ENCODE results near the gene HMOX1.

Gene HMOX1, protein sequence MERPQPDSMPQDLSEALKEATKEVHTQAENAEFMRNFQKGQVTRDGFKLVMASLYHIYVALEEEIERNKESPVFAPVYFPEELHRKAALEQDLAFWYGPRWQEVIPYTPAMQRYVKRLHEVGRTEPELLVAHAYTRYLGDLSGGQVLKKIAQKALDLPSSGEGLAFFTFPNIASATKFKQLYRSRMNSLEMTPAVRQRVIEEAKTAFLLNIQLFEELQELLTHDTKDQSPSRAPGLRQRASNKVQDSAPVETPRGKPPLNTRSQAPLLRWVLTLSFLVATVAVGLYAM

DNA sequence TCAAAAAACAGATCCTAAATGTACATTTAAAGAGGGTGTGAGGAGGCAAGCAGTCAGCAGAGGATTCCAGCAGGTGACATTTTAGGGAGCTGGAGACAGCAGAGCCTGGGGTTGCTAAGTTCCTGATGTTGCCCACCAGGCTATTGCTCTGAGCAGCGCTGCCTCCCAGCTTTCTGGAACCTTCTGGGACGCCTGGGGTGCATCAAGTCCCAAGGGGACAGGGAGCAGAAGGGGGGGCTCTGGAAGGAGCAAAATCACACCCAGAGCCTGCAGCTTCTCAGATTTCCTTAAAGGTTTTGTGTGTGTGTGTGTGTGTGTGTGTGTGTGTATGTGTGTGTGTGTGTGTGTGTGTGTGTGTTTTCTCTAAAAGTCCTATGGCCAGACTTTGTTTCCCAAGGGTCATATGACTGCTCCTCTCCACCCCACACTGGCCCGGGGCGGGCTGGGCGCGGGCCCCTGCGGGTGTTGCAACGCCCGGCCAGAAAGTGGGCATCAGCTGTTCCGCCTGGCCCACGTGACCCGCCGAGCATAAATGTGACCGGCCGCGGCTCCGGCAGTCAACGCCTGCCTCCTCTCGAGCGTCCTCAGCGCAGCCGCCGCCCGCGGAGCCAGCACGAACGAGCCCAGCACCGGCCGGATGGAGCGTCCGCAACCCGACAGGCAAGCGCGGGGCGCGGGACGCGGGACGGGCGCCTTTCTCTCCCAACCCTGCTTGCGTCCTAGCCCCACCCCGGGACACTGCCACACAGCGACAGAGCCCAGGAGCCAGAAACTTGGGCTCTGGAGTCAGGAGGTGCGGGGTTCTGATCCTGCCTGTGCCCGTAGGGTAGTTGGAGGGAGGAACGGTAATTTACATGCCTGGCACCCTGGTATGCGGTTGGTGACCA lies at the start of gene HMOX1:
Gene HMOX1, plus strand, starts transcription at position 560 of the 887 bp plus-strand sequence. Its CDS starts 78 bp downstream, at position 638.
- peak; percentile 42 for DNase-seq

DNA sequence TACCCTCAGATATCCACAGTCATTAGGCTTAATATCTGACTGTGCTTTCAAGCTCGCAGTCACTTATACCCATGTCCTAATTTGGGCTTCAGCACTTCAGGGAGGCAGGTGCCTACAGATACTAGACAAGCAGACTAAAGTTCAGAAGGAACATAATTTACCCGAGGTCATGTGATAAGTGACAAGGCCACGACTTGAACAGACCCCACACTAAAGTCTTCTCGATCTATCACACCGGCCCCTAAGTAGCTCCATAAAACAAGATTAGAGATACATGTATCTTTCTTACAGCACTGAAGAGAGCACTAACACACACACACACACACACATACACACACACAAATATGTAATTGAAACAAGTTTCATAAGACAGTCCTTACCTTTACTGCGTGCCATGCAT lies 48.6 kb upstream of the HMOX1 start:
- no peak for DNase-seq

DNA sequence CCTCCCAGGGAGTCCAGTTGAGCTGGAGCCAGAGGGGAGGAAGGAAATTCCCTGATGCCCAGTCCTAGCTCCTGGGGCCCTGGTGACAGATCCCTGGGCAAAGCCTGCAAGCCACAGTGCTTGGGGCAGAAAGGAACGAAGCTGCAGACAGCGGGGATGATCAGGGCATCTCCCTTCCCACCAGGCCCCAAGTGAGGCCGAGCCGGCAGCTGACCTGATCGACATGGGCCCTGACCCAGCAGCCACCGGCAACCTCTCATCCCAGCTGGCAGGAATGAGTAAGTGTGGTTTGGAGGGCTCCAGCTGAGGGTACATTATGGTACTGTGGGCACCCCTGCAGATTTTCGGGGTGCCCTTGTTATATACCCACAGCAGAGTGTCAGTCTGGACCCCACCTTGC lies 47.7 kb upstream of the HMOX1 start:
- no peak for DNase-seq

DNA sequence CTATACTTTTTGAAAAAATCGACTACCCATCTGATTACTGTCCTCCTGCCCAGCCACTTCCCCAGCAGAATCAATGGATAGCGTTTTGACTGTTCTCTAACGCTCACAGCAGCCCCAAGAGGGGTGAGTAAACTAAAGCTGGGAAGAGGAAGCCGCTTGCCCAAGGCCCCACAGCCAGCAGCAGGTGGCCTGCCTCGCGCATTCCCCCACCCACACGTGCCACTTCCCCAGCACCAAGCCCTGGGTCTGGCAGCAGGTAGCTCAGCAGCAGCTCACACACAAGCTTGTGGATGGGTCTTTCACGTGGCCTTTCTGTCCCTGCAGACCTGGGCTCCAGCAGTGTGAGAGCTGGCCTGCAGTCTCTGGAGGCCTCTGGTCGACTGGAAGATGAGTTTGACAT lies 46.9 kb upstream of the HMOX1 start:
- no peak for DNase-seq

DNA sequence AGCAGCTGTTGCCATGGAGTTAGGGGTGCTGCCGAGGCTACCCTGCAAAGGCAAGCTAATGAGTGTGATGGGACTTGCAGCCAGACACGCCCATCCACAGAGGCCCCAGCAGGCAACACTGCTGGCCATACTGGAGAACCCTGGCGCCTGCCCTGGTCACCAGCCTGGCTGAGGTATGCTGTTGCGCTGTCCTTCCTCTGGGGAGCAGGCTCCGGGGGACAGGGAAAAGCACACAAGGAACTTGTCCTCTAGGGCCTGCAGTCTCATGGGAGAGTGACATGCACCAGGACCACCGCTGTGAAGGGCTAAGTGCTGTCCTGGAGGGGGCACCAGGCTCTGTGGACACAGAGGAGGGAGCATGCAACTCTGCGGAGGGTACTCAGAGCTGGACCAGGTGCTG lies 45.4 kb upstream of the HMOX1 start:
- no peak for DNase-seq

DNA sequence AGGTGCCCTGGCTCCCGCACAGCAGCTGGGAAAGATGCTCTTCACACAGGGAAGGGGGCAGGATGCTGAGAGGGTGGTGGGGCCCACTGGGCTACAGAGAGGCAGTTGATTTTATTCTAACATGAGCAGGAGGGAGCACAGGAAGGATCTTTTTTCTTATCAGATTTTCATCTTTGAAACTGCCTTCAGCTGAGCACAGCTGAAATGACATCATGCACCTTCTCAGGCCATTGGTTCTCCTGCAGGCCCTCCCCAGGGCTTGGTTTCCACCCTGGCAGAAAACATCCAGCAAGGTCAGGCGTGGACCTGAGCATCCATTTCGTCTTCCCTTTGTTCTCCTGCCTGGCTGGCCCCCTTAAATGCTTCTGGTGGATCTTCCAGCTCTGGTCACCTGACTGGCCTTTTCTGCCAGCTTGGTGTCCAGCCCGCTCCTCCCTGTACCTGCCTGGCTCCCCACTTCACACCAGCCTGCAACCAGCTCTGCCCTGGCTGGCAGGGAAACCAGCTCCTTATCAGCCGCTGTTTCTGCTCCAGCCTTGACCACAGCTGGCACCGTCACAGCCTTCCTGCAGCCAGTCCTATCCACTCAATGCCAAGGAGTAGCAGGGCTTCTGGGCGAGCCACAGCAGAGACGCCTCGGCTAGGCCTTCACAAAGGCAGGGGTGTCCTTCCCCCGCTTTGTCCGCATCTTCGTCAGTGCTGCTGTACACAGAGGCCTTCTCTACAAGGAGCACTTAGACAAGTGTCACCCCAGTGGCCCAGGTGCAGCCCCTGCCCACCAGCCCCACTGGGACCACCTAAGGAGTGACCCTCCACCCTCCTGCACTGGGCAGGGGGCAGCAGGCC lies 44.7 kb upstream of the HMOX1 start:
- DNase-seq, result no peak

DNA sequence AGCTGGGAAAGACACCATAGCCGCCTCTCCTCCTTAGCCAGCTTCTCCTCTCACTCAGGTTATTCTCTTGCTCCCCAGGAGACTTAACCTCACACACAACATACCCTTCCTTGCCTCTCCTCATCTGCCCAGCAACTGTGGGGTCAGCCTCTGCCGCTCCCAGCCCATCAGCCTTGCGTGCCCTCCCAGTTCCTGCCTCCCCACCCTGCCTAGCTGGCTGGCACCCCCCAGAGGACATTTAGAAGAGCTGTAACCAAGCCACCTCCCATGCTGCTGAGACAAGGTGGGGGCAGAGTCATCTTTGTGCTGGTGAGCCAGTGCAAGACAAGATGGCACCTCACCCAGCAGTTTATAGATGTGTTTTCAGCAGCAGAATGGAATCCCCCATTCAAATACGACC lies 43.0 kb upstream of the HMOX1 start:
- no peak for DNase-seq

DNA sequence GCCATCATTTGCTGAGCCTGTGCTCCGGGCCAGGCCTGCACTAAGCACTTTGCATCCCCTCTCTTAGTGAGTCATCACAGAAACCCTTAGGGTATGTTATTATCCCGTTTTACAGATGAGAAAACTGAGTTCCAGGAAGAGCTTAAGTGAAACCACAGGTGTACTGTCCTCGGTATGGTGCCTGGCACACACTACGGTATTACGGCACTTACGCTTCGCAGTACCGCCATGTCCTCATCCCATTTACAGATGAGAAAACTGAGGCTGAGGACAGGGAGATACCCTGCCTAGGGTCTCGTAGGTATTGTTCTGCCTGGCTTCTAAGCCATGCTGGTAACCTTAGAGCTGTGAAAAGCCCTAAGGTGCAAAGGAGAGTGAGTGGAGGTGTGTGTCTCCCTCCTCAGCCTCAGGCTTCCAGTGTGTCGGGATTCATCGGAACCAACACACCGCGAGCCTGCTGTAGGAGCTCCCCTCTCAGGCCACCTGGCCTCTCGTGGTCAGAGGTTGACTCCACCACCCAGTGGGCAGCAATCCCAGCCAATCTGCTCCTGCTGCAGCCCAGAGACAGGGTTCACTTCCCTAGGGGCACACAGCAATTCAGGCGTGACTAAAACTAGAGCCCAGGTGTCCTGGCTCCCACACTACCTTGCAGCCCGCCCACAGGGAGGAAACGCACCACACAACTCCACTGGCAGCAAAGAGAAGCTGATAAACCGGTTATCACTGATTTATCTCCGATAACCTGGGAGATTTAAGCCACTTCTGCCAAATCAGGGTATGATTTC lies 39.6 kb upstream of the HMOX1 start:
- no peak for DNase-seq

DNA sequence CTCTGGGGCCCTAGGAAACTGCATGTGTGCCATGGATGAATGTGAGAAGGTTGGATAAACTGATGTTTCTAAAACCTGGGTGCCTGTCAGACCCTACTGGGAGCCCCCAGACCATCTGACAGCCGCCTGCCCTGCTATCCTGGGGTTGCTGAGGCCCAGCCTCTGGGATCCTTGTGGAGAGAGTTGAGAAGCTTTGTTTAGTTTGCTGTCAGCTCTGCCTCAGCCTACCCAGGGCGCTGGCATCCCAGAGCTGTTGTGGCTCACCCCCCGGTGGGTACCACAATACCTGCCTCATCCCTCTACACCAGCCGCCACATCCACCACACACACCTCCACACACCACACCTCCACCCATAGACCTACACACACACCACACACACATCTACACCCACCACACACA lies 38.5 kb upstream of the HMOX1 start:
- no peak for DNase-seq

DNA sequence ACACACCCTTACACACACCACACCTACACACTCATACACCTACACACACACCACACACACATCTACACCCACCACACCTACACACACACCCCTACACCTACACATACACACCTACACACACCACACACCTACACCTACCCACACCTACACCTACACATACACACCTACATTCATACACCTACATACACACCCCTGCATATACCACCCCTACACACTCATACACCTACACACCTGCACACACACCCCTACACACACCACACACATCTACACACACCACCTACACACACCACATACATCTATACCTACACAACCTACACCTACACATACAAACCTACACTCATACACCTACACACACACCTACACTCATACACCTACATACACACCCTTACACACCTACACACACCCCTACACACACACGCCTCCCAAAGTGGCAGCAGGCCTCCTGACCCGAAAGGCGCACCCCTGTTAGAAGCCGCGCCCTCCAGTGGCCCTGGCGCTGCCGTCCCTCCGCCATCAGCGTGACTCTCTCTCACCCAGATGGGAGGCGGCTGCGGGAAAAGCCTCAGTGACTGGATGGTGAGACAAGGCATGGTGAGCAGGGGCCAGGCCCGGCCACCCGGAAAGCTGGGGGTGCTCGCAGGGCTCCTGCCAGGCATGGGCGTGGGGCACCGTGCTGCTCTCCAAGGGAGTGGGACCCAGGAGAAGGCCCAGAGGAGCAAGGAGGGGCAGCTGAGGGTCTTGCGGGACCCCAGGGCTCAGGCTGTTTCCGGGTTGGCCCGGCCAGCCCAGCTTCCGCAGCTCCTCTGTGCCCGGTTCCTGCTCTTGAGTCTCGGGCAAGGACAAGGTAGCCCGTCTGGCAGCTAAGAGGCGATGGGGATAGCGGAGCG lies 37.0 kb upstream of the HMOX1 start:
- no peak for DNase-seq

DNA sequence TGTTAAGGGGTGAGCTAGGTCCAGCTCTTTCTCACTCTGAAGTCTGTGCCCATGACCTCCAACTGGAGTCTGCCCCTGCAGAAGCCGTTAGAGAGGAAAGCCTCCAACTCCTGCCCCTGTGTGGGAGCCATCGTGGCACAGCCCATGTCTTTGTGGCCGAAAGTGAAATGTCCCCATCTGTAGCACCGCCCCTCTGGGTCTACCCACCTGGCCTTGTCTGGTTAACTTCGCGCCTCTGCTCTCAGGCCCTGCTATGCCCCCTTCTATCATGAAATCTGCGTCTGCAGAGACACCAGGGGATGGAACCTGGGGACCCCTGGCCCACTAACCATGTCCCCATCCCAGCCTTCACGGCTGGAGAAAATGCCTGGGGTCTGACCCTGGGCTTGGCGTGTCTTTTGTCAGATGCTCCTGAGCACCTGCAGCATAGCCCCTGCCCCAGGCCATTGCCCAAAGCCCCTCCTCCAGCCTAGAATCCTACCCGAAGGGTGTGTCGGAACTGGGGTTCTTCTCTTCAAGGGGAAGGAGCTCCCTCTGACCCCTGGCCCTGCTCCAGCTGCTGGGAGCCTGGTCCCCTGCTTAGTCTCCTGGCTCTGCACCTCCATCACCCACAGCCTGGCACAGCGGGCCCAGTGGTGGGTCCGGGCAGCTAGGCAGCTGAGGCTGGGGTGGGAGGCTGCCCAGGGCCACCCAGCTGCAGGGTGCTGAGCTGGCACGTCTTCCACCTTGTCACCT lies 35.8 kb upstream of the HMOX1 start:
- DNase-seq, result no peak

DNA sequence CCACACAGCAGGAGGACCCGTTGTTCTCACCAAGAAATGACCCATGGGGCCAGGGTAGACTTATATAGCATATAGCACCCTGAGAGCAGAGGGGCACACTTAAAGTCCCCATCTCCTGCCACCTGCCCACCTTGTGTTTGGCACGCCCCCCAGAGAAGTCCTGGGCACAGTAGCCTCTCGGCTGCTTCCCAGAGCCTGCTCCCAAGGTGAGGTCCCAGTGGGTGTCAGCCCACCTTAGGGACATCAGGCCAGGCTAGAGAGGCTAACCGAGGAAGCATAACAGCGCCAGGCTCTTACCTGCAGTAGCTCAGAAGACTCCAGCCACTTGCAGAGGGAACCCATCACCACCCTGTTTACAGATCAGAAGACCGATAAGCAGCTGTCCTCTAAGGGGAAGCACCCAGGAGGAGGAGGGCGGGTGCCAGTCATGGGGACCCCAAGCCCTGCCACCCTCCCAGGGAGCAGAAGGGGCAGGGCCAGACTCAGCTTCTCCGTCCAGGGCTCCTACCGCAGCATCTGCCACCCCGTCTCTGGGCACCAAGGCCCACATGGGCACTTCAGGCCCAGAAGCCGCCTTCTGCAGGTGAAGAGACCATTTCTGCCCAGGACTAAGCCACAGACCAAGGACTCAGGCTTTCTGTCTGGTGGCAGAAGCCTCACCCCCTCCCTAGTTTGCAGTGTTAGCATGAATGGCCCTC lies 34.9 kb upstream of the HMOX1 start:
- DNase-seq, result no peak

DNA sequence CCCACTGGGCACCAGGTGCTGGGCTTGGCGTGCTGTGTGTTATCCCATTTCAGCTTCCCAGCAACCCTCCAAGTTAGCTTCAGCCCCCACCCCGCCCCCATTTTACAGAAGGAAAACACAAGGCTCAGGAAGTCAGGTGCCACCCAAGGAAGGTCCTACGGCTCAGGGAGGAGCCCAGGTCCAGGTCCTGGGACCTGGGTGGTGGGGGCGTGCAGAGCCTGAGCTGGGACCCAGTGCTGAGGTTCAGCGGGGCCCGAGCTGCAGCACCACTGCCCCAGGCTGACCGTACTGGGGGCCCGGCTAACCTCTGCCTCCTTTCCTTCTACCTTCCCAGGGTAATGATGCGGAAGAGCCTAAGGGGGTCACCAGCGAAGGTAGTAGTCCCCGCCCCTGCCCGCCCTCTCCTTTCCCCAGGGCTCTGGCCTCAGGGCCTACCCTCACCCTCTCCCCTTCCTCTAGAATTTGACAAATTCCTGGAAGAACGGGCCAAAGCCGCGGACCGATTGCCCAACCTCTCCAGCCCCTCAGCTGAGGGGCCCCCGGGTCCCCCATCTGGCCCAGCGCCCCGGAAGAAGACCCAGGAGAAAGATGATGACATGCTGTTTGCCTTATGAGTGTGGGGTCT lies 34.2 kb upstream of the HMOX1 start:
- DNase-seq, result no peak

DNA sequence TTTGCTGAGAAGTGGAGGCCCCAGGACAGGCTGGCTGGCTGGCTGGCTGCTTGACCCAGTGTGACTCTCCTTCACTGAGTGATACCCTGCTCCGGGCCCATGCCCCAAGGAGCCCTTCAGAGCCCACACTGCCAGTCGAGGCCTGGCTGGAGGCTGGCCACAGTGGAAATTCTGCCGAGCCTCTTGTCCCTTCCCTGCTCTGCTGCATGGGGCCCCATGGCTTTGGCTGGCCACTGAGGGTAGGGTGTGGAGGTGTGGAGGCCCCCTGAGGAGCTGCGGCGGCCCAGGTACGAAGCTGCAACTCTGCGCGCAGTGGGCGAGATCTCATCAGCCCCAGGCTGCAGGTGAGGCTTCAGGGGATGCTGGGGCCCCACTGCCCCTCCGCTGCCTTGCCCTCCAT lies 33.4 kb upstream of the HMOX1 start:
- no peak for DNase-seq

DNA sequence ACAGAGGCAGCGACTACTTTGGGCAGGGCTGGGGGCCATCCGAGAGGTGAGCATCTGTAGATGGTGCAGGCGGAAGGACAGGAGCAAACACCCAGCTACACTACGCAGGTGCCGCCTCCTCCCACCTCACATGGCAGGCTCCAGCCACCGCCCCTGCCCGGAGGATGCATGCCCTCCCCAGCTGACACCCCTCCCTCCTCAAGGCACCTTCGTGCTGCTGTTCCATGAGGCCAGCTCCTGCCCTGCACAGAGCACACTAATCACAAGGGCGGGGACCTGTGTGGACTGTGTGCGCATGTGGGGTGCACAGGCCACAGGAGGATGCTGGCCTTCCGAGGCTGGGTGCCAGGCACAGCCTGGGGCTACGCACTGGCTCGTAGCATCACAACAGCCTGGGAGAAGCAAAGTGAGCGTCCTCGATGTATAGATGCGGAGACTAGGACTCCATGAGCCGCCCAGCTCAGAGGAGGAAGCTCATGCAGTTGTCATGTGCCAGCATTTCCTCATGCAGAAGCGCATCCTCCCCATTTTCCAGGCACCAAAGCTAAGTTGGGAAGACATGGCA lies 32.8 kb upstream of the HMOX1 start:
- DNase-seq, result no peak

DNA sequence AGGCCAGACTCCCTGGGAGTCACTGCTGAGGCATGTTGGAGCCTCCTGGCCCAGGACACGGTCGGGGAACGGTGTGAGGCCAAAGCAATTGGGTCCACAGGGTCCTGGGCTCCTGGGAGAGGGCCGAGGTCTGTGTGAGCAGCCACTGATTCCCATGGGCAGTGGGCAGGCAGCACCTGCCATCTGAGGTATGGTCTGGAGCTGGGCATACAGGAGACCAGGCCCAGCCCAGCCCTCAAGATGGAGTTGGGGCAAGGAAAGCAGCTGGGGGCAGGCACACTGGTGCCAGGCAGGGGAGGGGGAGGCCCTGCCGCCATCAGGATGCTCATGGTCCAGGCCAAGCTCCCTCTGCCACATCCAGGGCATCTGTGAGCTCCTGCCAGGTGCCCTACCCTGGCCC lies 32.2 kb upstream of the HMOX1 start:
- no peak for DNase-seq

DNA sequence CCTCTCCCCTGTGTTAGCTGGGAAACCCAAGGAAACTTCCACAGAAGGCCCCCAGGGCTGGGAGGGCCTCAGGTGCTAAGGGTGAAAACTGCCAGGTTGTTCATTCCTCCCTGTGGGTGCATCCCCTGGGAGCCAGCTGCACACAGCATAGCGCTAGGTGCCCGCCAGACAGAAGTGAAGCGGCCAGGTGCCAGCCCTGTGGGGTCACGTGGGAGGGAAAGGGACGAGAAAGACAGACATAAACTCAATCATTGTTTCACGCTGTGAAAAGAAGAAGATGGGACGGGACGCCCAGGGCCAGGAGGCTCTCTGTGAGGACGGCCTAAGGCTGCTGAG lies 31.6 kb upstream of the HMOX1 start:
- DNase-seq, result peak; percentile 77

DNA sequence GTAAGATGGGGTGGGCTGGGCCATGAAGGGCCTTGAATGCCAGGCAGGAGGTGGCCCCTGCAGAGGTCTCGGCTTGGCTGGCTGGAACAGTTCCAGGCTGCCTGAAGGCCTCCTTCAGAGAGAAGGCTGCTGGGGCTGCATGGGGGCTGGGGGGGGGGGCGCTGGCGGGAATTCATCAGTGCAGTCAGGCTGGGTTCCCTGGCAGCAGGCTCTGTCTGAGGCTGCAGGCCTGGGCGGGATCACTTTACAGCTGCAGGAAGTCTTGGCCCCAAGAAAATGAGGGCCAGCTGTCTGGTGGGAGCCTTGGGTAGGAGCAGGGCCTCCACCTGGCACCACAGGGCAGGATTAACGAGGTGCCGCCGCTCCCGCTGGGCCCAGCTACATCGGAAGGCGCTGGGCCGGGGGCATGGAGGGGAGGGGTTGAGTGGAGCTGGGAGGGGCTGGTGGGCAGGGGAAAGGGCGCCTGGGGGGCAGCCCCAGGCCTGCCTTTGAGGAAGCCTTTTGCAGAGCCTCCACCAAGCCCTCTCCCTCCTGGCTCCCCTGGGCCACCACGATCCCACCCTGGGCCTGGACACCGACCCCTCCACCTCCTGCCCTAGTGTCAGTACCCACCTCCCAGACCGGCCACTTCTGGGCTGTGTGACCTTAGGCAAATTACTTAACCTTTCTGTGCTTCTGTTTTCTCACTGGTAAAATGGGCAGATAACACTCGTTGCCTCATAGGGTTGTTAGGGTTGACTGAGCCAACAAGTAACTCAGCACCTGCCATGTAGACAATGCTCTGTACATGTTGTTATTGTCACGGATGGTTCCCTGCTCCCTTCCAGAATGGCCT lies 31.0 kb upstream of the HMOX1 start:
- peak; percentile 70 for DNase-seq
